HL-60 (cell line): Measurements from ENCODE around the gene DHX30.
A peak's percentile ranks its signal among the peaks of the same experiment; 100 is the strongest.
"Not testable (repeated sequence)": the region's sequence is repeated elsewhere in the genome, so short reads cannot be mapped to it uniquely, and the experiment has no call there.

Source experiments
- DNase-seq, 2 experiments: peaks; one replicate each; pipeline ENCODE4 v3.0.0-alpha.2; 2010 to 2020; ENCODE audit warnings: low read depth in 1 of 2, low spot score in 1 of 2
- H3K27ac ChIP-seq: fragments of 250-450 bp; sonication (Bioruptor Pico); replicated peaks from 2 replicates; pipeline ENCODE4 v1.5.1; 2020; ENCODE audit warnings: mild to moderate bottlenecking, moderate library complexity
- H3K27me3 ChIP-seq: fragments of 250-450 bp; sonication (Bioruptor Pico); 2 replicates; pipeline ENCODE4 v1.5.1; 2021; ENCODE audit warnings: mild to moderate bottlenecking, moderate library complexity; ENCODE audit not compliant: insufficient read depth, poor library complexity, severe bottlenecking
- H3K4me3 ChIP-seq: replicated peaks from 2 replicates; pipeline ENCODE4 v1.5.1; 2011; ENCODE audit warnings: mild to moderate bottlenecking, control low read depth, low read length; ENCODE audit not compliant: insufficient read depth
- CTCF ChIP-seq: IDR thresholded peaks from one replicate; pipeline ENCODE4 v1.5.1; 2011; ENCODE audit warnings: low read length, control low read depth, inconsistent platforms; ENCODE audit not compliant: insufficient read depth
- GABPA ChIP-seq: IDR thresholded peaks from 2 replicates; pipeline ENCODE4 v1.6.1; 2012; ENCODE audit warnings: low read depth
- POLR2AphosphoS5 ChIP-seq: IDR thresholded peaks from 2 replicates; pipeline ENCODE4 v1.6.1; 2012; ENCODE audit warnings: low read depth
- REST ChIP-seq: IDR thresholded peaks from 2 replicates; pipeline ENCODE4 v1.6.1; 2012; ENCODE audit warnings: low read depth; ENCODE audit not compliant: insufficient replicate concordance
- SPI1 ChIP-seq: IDR thresholded peaks from 2 replicates; pipeline ENCODE4 v1.6.1; 2012; ENCODE audit warnings: low read depth, mild to moderate bottlenecking, borderline replicate concordance
- long read RNA-seq: library from polyadenylated mRNA; unstranded; transcript quantifications from one replicate; pipeline ENCODE4 v2.0.0, GENCODE V29; 2020

Gene DHX30
- long read RNA-seq, full-length matches to known transcripts, result 468 of 691 reads
- long read RNA-seq, partial matches to known transcripts, result 79 of 691 reads
- long read RNA-seq, other reads (novel, unspliced or antisense), result 144 of 691 reads

GRCh38 chr3:47802734-47803479, at the start of gene DHX30:
Gene DHX30, plus strand, starts transcription at chr3:47803138. Its CDS starts 7,546 bp downstream, at chr3:47810684.
- Histone ChIP-seq H3K27ac (peak within 1 kb of the TSS; percentile 77), H3K4me3 (peak within 1 kb of the TSS; percentile 87), H3K27me3 (no peaks in the 10 kb centered on the region)
- peak; percentile 69 to 84 for DNase-seq
- TF ChIP-seq GABPA, result peak; percentile 88
- peak; percentile 23; the same call in 1 of the 2 replicates for TF ChIP-seq POLR2AphosphoS5
- TF ChIP-seq SPI1, result no peak
- TF ChIP-seq CTCF, result no peak

GRCh38 chr3:47758261-47759025, 44.5 kb upstream of the DHX30 start:
- no peak overlapping the region for H3K4me3 ChIP-seq
- no peak for DNase-seq
- TF ChIP-seq CTCF (no peak), GABPA (no peak), POLR2AphosphoS5 (no peak), REST (no peak), SPI1 (no peak)
- H3K27me3 ChIP-seq, result no peaks in the 10 kb centered on the region
- H3K27ac ChIP-seq, result no peak overlapping the region

- not testable (repeated sequence) for DNase-seq, H3K27ac ChIP-seq
Observed at GRCh38 chr3:47760207-47760606, 42.7 kb upstream of the DHX30 start.

GRCh38 chr3:47761046-47761445, 41.9 kb upstream of the DHX30 start:
- no peak for DNase-seq
- Histone ChIP-seq H3K27ac (no peak overlapping the region), H3K27me3 (no peaks in the 10 kb centered on the region), H3K4me3 (no peak overlapping the region)
- TF ChIP-seq GABPA (no peak), POLR2AphosphoS5 (no peak), SPI1 (no peak), CTCF (no peak), REST (no peak)

More at GRCh38 chr3:47760207-47760606, 42.7 kb upstream of the DHX30 start:
- H3K4me3 ChIP-seq, H3K27me3 ChIP-seq: not testable (repeated sequence)
